HL-60 (cell line): ENCODE data around the gene NPR1.

Source experiments
- CTCF ChIP-seq: IDR thresholded peaks from one replicate; pipeline ENCODE4 v1.5.1; 2011; ENCODE audit warnings: low read length, control low read depth, inconsistent platforms; ENCODE audit not compliant: insufficient read depth
- POLR2AphosphoS5 ChIP-seq: IDR thresholded peaks from 2 replicates; pipeline ENCODE4 v1.6.1; 2012; ENCODE audit warnings: low read depth
- REST ChIP-seq: IDR thresholded peaks from 2 replicates; pipeline ENCODE4 v1.6.1; 2012; ENCODE audit warnings: low read depth; ENCODE audit not compliant: insufficient replicate concordance
- SPI1 ChIP-seq: IDR thresholded peaks from 2 replicates; pipeline ENCODE4 v1.6.1; 2012; ENCODE audit warnings: low read depth, mild to moderate bottlenecking, borderline replicate concordance

DNA sequence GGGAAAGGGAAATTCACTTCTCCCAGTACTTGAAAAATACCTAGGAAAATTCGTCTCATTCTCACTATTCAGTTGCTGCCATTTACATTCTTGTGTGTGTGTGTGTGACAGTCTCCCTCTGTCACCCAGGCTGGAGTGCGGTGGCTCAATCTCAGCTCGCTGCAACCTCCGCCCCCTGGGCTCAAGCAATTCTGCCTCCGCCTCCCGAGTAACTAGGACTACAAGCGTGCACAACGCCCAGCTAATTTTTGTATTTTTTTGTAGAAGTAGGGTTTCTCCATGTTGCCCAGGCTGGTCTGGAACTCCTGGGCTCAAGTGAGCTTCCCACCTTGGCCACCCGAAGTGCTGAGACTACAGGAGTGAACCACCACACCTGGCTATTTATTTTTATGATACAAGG is 18.8 kb upstream of the NPR1 start:
- TF ChIP-seq POLR2AphosphoS5 (no peak), CTCF (no peak), REST (no peak), SPI1 (no peak)
